GM21360 (cell line): Measurements from ENCODE around the gene NKX6-2.
"Not testable (repeated sequence)": the region's sequence is repeated elsewhere in the genome, so short reads cannot be mapped to it uniquely, and the experiment has no call there.

ENCODE experiments used
- ATAC-seq: cut with Tn5 transposase; IDR thresholded peaks from one replicate; pipeline ENCODE4 v1.9.1; 2021; ENCODE audit warnings: mild to moderate bottlenecking, moderate library complexity; ENCODE audit not compliant: unreplicated experiment

The NKX6-2 gene

DNA sequence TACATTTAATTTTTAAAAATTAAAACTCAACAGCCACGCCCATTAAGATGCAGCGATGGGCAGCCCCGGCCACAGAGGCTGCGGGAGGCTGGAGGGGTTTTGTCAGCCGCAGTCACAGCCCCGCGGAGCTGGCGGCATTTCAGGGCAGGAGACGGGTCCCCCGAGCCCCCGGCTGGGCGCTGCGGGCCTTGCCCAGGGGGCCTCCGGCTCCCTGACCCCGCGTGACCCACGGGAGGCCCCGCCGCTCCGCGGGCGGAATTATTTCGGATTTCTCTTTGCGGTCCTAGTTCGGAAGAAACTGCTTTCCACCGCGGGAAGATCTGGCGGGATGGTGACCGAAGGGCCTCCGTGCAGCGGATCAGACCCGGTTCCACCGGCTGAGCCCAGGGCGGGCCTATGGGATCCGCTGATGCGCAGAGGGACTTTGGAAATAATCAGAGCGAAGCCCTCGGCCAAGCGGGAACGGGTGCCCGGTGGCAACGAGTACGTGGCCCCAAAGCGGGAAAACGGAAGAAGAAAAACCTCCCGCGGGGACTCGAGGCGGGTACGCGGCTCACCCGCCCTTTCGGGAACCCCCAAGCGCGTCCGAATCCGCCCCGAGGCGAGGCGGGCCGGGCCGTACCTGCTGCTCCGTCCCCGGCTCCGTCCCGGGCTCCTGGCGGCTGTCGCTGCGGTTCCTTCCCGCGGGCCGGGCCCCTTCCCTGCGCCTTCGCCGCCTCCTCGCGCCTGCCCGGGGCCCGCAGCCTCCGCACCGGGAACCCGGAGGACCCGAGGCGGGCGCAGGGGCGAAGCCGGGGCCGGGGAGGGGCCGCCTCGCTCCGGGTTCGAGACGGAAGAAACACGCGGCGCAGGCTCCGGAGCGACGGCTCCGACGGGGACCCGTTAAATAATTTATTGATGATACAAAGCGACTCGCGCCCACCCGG lies 1.7 kb downstream of the NKX6-2 start:
- no peak for ATAC-seq

DNA sequence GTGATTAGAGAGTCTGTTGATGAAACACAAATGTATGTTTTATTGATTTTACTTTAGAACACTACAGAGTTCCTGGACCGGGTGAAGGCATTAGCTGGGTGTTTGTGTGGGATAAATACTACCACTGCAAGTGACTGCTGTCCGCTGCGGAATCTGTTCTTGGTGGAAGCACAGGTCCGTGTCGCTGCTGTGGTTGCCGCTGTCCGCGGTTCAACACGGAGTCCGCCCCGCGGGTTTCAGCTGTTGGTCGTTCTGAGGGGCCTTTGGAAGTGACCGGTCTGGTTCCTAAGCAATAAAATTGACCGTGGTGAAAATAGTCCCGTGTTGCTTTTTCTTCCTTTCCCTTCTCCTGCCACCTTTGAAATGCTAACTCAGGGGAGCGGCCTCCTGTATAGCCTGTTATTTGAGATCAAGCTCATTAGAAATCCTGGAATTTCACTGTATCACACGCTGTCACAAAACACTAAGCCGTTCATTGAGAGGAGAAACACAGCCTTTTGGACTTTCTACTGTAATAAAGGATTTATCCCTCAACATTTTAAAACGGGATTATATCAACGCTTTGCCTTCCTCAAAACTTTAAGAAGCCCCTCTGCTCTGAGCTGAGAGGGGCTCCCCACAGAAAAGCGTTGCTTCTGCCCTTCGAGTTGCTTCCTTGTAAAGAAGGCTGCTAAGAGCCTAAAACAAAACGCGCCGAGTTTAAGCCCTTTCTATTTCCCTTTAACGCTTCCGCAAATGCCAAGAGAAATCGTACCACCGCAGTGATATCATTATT lies 2.6 kb downstream of the NKX6-2 start:
- no peak for ATAC-seq

DNA sequence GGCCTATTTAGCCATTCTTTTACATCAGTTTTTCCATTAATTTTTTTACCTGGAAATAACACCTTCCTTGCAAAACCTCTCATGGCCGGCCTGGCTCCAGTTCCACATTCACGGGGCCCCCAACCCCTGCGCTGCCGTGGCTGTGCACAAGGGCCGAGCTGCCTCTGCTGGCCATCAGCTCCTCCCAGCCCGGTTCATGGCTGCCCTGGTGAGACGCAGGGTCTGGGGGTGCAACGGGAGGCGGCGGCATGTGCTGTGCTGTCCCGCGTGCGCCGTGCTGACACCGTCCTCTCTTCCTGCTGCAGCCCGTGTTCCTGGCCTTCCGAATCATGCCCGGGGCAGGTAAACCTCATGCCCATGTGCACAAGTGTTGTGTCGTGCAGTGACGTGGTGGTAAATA lies 4.4 kb downstream of the NKX6-2 start:
- no peak for ATAC-seq

DNA sequence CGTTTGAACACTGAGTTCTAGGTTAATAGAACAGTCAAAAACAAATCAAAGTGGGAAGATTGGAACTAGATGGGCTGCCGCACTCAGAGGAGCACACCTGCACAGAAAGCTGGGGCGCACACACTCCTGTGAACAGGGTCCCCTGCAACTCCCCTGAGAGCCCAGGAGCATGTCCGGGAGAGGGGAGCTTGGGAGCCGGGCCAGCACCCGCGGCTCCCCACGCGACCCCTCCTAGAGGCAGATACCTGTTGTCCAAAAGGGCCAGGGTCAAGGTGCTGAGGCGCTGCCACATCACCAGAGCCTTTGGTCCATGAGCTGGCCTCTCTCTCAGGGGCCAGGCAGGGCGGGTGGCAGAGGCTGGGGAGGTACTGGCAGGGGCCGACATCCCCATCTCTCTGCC lies 5.6 kb downstream of the NKX6-2 start:
- no peak for ATAC-seq

DNA sequence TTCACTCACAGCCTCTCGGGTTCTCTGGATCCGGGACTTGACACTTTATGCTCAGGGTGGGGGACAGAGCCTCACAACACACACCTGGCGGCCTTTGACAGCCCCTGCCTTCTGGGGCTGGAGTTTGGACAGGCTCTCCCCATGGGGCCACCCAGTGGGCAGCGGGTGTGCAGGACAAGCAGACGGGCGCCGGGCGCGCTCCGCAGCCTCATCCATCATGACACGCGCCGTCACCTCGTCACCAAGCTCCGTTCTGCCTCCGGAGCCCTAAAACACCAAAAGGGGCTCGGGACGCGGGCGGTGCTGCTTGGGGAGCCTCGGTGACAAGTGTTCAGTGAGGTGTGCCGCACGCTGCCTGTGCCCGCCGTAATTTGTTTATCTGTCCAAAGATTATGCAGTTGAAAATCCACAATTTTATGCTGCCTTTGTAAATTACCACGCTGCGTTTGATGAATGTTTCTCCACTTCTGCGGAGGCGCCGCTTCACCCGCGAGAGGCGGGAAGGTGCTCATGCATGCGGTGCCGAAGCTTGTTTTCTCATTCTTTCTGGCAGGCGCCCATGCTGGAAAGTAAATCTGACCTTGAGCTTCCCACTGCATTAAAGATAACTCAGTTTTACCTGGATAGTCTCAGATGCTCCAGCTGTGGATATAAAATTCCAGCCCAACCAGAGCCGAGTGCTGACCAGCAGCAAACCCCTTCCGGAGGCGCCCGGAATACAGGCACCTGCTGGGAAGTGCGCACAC lies 6.2 kb downstream of the NKX6-2 start:
- no peak for ATAC-seq

DNA sequence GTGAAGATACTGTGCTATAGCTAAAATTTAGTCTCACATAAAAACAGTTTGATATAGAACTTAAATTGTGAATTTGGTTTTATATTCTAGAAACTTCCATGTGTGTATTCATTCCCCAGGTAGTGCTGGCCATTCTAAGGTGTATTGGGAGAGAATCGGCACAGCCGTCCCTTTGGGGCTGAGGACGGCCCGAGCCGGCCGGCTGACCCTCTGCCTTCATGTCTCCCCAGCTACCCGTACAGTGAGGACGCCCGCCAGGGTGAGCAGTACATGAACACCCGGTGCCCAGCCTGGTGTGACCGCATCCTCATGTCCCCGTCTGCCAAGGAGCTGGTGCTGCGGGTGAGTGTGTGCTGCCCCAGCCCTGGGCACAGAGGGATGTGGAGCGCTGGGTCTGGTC lies 8.5 kb downstream of the NKX6-2 start:
- ATAC-seq: no peak

DNA sequence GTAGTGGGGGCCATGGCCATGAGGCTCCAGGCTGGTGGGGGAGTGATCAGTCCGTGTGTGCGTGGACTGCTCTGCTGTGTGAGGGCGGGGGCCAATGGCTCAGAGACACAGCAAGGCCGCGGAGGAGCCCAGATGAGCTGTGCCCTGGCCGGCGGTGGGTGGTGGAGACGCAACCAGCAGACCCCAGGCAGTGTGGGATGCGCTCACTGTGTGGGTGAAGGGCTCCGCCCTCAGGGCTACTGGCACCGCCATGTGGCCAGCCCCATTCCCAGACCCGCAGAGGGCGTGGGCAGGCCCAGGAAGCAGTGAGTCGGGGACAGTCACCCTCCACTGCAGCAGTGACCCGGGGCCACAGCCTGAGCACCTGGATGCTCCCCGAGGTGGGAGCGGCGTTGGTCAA lies 9.1 kb downstream of the NKX6-2 start:
- ATAC-seq: no peak

DNA sequence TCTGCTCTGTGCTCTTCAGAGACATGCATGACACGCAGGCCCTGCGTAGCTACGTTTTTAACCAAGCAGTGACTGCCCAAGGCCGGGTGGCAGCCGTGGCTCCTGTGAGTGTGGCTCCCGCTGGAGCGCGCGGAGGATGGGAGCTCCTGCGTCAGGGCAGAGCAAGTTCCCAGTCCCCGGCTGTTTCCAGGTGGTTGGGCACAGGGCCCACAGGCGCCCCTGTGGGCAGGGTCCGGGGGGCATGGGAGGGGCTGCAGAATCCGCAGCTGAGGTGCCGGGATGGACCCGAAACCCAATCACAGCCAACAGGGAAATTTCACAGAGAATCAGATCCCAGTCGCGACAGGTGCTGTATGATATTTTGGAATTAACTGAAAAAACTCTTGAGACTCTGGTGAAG lies 9.8 kb downstream of the NKX6-2 start:
- ATAC-seq: no peak

DNA sequence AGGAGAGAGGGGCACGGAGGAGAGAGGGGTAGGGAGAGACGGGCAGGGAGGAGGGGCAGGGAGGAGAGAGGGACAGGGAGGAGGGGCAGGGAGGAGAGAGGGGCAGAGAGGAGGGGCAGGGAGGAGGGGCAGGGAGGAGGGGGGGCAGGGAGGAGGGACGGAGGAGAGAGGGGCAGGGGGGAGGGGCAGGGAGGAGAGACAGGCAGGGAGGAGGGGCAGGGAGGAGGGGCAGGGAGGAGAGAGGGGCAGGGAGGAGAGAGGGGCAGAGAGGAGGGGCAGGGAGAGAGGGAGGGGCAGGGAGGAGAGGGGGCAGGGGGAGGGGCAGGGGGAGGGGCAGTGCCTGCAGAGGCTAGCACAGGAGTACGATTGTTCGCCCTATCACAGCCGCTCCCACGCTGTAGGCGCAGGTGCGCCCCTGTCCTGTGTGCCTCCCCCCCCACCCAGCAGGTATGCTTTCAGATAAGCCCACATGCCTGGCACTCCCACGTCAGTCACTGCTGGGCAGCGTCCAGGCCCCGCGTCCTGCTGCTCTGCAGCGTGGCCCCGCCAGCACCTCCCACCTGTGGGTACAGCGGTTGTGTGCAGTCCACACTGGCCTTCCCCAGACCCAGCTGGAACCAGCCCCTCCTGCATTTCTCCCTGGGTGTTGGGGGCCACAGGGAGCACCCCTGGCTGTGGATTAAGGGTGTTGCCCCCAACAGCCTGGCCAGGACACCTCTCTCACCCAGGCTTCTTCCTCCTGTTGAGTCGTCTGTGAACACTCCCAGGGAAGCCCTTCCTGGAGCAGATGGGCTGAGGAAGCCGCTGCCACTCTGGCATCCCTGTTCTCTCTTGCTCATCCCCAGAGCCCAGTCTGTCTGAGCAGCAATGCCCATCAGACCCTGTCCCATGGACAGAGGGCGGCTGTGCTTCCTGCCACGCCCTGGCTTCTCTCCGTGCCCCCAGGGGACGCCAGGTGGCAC lies 10.8 kb downstream of the NKX6-2 start:
- no peak for ATAC-seq

DNA sequence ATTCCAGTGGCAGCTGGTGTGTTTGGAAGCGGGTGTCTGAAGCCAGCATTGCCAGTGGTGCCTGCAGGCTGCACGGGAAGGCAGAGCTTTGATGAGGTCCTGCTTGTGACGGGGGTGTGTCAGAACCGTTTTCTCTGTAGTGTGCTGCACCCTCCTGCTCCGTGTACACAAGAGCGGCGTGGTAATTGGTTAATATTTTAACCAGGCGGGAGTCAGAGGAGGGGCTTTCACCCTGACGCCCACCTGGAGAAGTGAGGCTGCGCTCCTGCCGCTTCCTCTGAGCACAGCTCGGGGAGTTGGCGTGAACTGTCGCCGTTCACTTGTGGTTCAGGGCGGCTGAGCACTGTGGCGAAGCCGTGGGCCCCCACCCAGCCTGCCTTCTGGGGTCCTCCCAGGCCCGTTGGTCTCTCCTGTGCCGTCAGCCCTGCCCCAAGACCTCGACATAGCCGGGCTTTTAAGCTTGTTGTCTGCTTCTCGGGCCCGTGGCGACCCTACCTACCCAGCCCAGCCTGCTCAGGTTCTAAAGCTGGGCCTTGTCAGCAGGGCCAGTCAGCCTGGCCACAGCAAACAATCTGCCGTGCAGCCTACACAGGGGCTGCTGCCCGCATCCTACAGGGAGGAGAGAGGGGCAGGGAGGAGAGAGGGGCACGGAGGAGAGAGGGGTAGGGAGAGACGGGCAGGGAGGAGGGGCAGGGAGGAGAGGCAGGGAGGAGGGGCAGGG lies 11.6 kb downstream of the NKX6-2 start:
- ATAC-seq: no peak

DNA sequence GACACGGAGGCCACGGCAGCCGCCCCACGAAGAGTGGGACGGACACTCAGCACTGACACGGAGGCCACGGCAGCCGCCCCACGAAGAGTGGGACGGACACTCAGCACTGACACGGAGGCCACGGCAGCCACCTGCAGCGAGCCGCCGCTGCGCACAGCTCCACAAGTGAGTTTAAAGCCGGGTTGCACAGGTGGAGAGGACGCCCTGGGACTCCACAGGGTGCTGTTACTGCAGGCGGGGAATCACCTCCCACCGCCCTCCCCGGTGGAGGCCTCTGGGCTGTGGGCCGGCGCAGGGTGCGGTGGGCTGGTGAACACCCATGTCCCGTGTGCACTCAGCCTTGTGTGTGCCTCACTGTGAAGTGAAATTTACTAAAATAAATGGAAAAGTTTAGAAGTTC lies 13.1 kb downstream of the NKX6-2 start:
- not testable (repeated sequence) for ATAC-seq

DNA sequence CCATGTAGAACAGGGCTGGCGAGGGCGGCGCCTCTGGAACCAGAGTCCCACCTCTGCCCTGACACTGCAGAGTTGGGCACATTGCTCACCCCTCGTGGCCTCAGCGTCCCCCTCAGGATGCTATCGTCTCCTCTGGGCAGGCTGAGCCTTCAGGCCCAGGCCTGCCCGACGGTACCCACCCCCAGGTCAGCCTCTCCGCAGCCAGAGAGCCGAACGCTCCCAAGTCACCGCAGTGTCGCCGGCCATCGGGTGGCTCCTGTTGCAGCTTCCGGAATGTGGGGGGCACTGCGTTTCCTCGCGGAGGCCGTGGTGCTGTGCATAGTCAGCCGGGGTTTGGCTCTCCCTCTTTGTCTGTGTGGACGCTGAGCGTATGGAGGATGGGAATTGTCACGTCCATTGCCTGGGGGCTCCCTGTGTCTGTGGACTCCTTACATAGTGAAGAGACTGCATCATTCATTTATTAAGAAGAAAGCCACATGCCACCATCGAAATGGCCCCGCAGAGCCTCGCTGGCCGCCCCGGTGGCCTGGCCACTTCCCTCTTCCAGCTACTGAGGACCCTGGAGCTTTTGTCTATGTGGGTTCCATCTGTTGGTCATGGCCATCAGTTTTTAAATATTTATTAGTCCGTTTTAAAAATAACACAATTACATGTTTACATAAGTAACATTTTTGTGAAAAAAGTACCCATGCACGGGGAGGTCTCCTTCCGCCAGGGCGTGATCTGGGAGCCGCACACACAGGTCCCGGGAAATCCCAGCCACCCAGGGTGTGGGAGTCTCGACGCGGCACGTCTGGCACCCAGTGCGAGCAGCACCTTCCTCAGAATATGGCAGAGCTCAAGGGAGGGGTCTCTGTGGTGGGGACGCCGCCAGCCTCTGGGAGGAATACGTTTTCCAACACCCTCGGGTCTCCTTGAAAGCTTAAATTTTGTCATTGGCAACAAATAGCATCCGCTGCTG lies 15.6 kb downstream of the NKX6-2 start:
- ATAC-seq: no peak

DNA sequence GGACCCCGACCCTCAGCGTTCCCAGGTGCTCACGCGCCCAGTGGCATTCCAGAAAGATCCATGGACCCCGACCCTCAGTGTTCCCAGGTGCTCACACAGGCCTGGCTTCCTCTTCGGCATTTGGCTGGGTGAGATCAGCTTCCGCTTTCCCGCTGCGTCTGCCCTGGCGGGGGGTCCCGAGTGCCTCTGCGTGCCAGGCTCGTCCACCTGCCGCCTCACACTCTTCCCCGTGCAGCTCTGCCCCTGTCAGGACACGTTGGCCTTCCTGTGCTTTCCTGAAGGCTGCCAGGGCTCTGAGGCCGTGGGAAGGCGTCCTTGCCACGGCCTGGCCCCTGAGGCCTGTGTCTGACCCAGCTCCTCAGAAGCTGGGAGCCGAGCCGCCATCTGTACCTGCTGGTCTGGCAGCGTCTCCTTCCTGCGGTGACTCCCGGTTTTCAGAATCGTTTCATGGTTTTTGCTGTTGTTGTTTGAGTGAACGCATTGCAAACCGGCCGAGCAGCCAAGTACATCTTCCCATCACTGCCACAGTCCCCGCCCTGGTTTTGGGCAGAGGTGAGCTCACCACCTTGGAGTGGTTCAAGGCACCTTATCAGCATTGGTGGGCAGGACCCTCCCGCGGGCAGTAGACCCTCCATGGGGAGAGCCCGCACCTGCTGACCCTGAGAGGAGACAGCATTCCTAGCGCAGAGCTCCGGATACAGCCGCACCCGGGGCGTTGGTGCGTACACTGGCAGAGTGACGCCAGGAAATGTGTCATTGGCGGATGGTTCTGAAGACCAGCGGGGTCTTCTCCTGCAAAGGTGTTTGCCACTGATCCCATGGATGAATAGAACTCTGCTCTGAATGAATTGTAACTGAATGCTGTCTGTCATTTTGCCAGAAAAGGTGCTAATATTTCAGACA lies 17.4 kb downstream of the NKX6-2 start:
- no peak for ATAC-seq

DNA sequence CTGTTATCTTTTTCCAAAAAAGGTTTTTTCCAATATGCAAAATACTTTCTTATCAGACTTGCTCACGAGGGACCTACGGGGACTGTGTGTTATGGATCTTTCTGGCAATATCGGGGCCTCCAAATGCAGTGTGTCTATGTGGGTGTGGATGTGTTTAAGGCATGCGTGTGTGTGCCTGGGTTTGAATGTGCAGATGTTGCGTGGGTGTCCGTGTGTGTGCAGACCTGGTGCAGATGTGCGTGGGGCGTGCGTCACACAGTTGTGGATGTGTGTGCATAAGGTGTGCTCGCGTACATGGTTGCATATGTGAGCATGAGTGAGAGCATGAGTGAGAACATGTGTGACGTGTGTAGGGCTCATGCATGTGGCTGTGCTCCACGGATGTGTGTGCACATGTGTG lies 19.7 kb downstream of the NKX6-2 start:
- no peak for ATAC-seq

DNA sequence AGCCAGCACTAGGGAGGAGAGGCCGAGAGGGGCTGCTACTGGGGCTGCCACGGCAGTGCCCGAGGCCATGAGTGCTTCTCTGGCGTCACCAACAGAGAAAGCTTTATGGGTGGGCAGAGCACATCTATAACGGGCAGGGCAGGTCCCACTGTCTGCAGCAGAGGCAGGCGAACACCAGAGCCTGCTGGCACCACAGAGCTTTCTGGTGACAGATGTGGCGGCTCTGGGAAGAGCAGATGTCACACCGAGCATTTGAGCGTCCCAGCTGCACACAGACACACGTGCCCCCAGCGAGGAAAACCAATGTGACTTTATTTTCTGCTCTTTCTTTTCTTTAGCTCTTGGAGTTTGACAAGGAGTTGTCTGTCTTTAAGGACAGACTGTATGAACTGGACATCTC lies 20.5 kb downstream of the NKX6-2 start:
- no peak for ATAC-seq

DNA sequence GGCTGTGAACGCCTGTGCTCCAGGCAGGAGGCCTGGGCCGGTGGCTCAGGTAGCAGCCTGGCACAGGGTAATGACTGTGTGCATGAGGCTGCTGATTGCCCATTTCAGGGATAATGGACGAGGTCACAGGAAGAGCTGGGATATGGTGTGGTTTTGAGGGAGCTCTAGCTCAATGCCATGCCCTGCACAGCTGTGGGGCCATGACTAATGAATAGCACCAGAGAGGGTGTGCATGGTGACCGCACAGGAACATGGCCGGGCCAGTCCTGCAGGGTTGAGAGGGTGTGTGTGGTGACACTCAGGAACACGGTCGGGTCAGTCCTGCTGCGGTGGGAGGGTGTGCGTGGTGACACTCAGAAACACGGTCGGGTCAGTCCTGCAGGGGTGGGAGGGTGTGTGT lies 21.8 kb downstream of the NKX6-2 start:
- ATAC-seq: no peak

DNA sequence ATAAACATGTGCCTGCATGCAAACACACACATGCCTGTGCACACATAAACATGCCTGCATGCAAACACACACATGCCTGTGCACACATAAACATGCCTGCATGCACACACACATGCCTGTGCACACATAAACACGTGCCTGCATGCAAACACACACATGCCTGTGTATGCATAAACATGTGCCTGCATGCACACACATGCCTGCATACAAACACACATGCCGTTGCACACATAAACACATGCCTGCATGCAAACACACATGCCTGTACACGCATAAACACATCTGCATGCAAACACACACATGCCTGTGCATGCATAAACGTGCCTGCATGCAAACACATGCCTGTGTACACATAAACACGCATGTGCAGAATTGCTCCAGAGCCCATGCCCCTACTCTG lies 22.4 kb downstream of the NKX6-2 start:
- no peak for ATAC-seq

DNA sequence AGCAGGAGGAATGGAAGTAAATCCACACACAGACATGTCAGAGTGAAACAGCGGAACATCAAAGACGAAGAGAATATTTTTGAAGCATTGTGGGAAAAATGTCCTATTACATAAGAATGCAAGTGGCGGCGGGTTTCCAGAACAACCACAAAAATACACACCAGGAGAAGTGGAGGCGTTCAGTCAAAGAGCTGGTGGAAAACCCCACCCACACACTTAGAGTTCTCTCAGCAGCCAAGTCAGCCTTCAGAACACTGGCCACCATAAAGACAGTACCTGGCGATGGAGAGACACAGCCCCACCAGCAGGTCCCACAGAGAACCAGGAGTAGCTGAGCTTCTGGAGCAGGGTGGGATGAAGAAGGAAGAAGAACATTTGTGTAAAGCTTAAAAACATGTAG lies 23.7 kb downstream of the NKX6-2 start:
- ATAC-seq: no peak
